Adipose tissue (tissue), 3 donors: ENCODE results near the gene IFFO2. TPM values are rescaled to one million over a fixed set of nuclear protein-coding genes. Genes with fewer than 3 reads are reported as not detected.

ENCODE experiments used
- H3K27ac ChIP-seq: one replicate; pipeline ENCODE4 v1.5.1; 2013; ENCODE audit warnings: low read depth, low read length
- WGBS, 3 donors: extraction: QIAGEN DNeasy Blood & Tissue Kit; methylation state at CpG; one replicate each; pipeline ENCODE4 v1.1.7; 2013; 5-methylcytosine and 5-hydroxymethylcytosine counted together
- polyA plus RNA-seq, 3 donors: library from polyadenylated mRNA; stranded (reverse); fragments of 200-250 nt; gene quantifications; one replicate each; pipeline ENCODE4 v1.2.3, GENCODE V29; 2013
- donor health status: healthy with polysubstance abuse.
- donor health status: Bipolar disorder and iron deficiency.
- donor health status: healthy.

Gene IFFO2
- polyA plus RNA-seq, 3 donors, result 3.3 to 10.3 (median 6.2) TPM

DNA sequence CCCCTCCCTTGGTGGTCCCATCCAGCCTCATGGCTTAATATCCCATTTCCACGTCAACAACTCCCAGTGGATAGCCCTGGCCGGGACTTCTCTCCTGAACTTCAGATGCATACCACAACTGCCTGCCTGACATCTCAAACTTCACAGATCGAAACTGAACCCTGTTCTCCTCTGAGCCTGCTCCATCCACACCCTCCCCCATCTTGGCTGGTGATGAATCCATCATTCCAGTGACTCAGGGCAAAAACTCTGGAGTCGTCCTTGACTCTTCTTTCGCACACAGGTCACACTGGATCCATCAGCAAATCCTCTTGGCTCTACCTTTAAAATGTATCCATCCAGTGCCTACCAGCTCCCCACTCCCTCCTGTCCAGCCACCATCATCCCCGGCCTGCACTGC, 100.9 kb downstream of the IFFO2 start:
- WGBS, 3 donors, result 58 to 72% (median 71%) methylated on average over 6 of the region's 6 CpGs
- H3K27ac ChIP-seq, result no peak overlapping the region

DNA sequence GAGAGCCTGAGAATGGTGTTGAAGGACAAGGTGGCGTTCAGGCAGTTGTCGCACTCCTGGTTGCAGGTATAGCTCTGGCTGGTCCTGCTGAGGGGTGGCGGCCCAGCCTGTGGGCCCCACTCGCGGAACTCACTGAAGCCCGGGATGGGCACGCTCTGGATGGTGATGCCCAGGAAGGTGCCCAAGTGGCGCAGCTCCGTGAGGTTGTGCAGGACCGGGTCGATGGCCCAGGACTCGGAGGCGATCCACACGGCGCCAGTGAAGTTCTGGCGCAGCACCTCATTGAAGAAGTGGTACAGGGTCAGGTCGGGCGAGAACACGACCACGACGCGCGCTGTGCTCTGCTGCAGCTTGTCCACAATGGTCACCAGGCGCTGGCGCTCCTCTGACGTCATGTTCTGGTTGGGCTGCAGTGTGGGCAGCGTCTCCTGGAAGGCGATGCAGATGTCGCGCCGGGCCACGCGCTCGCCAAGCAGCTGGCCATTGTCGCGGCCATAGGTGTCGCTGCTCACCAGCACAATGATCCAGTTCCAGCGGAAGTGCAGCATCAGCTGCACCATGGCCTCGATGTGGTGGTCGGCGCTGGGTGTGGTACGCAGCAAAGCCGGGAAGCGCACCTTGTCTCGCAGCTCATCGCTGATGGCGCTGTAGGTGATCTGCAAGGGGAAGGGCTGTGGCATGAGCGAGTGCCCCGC, 102.0 kb downstream of the IFFO2 start:
- no peak overlapping the region for H3K27ac ChIP-seq
- 83 to 88% (median 88%) methylated on average over 49 of the region's 49 CpGs for WGBS, 3 donors

Other genes starting within 250 kb of the IFFO2 start
- not detected for gene TAS1R2, start 97.0 kb downstream of the IFFO2 start, polyA plus RNA-seq
- 10 to 100 TPM in 2 of 3 donors, 1 to 10 TPM in 1; 5.1 to 45.6 (median 39.9) TPM for gene ALDH4A1, start 54.1 kb downstream of the IFFO2 start, polyA plus RNA-seq